NCI-H2171 treated with DMSO at 0.1 percent for 48 hours (cell line): ENCODE data around the gene UBE2QL1.
"Not testable (repeated sequence)": the region's sequence is repeated elsewhere in the genome, so short reads cannot be mapped to it uniquely, and the experiment has no call there.

Experiments
- DNase-seq: peaks from one replicate; lab custom pipeline; 2025; lab: John Stamatoyannopoulos, UW

UBE2QL1 gene

GRCh38 chr5:6497262-6497661, 48.6 kb downstream of the UBE2QL1 start:
- no peak for DNase-seq

- DNase-seq, result no peak
Measured at GRCh38 chr5:6498968-6499367, 50.3 kb downstream of the UBE2QL1 start.

GRCh38 chr5:6501701-6502100, 53.0 kb downstream of the UBE2QL1 start:
- no peak for DNase-seq

DNA sequence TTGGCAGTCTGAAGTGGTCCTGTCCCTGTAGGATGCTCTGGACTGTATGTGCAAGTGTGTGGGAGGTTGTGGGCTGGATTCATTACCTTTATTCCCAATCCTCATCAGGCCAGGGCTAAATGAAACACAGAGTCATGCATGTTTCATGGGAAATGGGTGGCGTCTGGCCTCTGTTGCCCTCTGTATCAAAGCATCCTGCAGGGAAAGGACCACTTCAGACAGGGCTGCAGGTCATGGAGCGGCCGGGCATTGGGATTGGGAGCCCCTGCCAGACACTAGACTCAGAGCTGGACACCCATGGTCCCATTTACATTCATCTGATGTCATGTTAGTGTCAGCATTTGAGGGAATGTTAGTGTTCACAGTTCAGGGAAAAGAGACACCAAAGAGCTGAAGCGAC, 53.8 kb downstream of the UBE2QL1 start:
- no peak for DNase-seq

DNA sequence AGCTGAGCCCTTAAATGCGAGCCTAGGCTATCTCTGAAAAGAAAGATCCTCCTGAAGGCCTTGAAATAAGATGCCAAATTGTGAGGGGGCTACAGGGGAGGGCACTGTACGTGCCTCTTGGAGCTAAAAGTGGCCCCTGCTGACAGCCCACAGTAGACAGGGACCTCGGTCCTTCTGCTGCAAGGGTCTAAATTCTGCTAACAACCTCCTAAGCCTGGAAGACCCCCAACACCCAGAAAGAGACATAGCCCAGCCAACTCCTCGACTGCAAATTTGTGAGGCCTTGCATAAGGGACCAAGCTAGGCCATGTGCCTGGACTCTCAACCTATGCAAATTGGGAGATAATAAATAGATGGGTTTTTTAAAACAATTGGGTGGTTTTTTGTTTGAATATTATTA, 54.7 kb downstream of the UBE2QL1 start:
- no peak for DNase-seq

GRCh38 chr5:6504677-6505415, 56.2 kb downstream of the UBE2QL1 start:
- no peak for DNase-seq

GRCh38 chr5:6505416-6505755, 56.7 kb downstream of the UBE2QL1 start:
- no peak for DNase-seq

DNA sequence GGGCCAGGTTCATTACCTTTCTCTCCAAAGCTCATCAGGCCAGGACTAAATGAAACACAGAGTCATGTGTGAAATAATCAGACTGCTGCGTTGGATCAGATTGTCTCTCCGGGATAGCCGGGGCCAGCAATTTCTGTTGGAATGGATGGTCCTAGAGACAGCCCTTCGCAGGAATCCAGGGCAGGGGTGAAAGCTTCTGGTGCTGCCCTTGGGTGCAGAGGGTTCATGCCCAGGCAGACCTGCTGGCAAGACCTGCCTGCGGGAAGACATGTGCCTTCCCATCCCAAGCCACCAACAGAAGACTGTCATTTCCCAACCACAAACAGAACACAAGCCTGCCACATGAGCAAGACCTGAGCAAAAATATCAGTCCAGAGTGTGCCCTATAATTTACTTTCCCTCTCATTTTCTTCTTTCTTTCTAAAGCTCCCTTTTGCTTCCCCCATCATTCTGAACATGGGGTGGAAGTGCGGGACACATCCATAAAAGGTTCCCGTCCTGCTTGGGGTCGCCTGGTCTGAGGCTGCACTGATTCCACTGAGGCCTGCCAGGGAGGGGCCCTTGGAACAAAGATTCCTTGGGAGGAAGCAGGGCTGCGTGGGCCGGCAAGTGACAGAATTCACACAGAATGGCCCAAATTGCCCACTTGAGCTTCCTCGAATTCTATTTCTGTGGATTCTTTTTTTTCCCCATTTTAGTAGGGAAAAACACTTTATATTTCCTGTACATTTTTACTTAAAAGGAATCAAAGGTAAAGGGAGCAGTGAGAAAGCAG, 57.3 kb downstream of the UBE2QL1 start:
- DNase-seq, result no peak

DNA sequence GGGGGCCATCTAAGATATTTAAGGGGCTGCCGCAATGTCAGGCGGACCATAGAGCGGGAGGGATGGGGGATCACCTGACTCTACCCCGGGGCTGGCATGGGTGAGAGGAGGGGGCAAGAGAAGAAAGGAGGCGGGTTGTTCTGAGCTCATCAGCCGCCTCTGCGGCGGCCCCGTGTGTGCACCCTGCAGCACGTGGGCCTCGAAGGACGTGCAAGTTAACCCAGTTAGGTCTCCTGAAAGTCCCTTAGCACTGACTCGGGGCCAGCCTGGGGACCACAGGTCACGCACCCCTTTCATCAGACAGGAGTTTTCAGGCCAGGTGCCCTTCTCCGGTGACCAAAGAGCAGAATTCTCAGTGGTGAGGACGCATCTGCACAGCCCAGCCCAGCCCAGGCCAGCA, 58.0 kb downstream of the UBE2QL1 start:
- no peak for DNase-seq

DNA sequence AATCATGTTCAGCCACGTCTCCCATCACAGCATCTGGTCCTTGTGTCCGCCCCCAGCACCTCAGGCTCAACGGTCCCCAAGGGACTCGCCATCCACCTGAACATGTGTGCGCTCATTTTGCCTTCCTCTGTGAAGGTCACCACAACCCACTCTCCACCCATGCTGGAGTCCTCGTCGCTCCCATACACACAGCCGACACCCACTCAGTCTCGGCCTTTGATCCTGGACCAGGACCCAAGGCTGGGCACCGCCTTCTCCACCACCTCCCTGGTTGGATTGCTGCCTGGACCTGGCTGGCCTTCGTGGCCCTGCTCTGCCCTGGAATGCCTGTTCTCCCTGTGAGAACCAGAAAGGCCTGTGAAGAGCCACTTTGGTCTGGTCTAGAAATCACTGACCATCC, 60.3 kb downstream of the UBE2QL1 start:
- no peak for DNase-seq

DNA sequence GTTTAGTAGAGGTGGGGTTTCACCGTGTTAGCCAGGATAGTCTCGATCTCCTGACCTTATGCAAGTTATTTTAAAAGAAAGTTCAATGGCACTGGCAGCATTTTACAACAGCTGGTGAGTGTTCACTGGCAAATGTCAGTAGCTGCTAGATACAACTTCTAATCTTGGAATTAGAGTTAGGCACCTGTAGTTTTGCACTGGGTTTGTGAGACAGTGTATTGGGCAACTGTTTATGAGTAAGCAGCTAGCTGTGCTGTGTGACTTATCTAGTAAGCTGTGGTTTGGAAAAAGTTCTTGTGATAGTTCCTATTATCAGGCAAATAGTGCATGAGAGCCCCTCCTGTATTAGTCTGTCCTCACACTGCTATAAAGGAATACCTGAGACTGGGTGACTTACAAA, 61.5 kb downstream of the UBE2QL1 start:
- DNase-seq, result no peak

GRCh38 chr5:6510973-6511372, 62.3 kb downstream of the UBE2QL1 start:
- no peak for DNase-seq

DNA sequence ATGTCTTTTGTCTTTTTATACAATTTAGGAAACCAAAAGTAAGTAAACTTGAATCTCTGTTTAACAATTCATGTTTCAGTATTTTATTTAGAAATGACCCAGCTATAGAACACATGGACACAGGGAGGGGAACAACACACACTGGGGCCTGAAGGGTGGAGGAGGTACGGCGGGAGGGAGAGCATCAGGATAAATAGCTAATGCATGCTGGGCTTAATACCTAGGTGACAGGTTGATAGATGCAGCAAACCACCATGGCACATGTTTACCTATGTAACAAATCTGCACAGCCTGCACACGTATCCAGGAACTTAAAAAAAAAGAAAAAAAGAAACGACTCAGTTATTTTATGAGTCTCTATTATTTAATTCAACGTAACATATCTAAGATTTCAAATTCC, 67.2 kb downstream of the UBE2QL1 start:
- DNase-seq, result not testable (repeated sequence)

DNA sequence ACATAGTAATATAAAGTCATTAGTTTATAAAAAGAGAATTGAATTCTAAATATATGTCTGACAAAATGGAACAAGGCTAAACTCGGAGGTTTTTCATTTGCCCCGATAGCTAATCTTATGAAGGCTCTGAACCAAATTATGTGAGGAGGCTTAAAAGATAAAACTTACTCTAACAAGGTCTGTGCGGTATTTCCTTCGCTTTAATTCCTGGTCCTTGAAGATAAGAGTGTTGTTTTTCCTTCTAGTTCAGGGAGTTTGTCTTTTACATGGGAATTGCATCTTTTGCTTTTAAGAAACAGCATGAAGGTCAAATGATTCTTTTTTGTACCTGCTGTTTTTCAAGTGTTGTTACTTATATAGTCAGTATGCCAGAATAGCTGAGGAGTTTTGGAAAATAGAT, 68.2 kb downstream of the UBE2QL1 start:
- DNase-seq, result no peak

DNA sequence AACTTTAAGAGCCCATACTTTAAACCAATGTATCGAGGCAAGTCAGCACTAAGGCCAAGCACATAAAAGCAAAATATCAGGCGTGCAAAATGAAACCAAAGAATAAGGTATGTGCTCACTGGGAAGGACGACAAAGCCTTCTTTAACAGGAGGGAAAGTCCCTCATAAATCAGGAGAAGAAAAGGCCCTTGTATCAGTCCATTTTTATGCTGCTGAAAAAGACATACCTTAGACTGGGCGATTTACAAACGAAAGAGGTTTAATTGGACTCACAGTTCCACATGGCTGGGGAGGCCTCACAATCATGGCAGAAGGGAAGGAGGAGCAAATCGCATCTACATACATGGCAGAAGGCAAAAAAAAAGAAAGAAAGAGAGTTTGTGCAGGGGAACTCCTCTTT, 68.9 kb downstream of the UBE2QL1 start:
- DNase-seq, result no peak

DNA sequence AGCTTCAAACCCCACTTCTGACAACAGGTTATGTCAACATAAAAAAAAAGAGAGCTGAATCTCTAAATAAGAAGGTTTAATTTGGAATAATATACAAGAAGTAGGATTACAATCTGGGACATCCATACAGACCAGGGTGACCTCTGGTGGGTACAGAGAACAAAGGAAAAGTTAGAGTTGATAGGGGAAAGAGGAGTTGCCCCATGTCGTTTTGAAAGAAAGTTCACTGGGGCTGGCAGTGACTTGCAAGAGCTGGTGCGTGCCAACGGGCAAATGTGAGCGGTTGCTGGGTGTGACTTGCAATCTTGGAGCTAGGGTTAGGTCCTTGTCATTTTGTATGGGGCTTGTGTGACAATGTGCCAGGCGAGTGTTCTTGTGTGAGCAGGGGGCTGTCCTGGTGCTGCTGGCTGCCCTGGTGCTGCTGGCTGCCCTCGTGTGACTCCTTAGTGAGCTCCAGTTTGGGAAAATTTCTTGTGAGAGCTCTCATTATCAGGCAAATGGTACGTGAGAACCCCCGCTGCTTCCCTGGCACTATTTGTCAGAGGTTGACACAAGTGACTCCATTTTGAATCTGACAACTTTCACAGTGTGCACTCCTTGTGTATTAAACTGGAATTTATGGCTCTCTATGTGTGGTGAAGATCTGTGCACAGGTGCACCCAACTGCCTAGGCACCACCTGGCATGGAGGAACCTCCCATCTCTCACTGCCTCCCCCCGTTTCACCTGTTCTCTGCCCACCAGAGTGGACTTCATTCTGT, 69.8 kb downstream of the UBE2QL1 start:
- DNase-seq, result no peak

DNA sequence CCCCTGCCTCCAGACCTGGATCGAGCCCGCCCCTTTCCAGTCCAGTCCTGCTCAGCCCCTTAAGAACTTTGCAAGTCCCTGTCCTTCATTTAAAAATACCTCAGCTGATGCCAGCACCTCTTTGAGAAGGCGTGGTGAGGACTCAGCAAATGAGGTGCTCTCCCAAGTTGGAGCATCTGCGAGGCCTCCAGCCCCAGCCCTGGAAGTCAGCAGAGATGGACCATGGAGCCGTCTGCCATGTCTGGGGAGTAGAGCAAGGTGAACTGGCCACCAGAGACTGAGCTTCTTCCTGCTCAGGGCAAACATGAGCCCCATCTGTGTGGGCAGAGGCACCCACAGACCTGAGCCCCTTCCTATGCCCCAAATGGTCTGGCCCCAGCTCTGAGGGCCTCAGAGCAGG, 71.5 kb downstream of the UBE2QL1 start:
- DNase-seq, result no peak

DNA sequence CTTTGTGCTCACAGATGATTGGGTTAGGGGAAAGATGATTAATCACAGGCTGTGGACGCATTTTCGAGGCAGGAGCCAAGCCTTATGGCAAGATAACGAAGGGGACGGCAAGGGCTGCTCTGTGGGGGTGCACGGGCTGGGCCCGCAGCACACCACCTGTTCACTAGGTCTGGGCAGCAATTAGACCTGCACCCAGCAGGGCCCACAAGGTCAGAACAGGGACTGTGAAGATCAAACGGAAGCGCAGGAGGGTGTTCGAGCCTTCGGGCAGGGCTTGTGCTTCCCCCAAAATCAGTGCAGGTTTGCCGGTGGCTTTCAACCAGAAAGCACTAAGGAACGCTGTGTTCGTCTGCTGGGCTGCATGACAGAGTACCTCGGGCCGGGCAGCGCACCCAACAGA, 73.7 kb downstream of the UBE2QL1 start:
- DNase-seq, result no peak

DNA sequence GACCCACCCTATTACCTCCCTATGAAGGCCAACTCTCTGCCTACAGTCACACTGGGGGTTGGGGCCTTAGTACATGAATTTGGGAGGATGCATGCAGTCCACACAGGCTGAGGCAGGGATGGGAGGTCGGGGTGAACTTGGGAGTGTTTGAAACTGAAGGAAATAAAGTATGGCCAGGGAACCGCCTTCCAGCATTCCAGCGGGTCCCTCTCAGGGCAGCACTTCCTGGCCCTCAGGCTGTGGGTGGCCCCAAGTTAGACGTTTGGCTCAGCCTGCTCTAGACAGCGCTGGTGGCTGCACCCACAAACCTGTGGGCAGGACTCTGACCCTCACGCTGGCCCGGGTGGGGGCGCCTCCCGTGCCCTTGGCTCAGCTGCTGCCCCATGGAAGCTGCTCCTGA, 74.3 kb downstream of the UBE2QL1 start:
- no peak for DNase-seq

DNA sequence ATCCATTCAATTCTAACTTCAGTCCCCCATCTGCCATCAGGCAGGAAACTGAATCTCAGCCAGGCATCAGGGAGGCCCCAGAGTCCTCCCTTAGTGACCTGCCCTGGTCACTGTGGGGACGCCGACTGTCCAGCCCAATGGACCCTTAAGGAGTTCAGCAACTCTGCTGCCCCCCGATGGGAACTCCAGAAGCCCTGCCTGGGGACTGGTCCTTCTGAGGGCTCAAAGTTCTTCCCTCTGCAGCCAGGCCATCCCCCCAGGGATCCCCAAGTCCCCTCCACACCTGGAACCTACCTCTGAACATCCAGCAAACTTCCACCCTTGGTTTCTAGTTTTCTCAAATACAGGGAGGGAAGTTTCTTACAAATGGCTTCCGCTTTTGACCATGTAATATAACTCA, 76.8 kb downstream of the UBE2QL1 start:
- no peak for DNase-seq

GRCh38 chr5:6525910-6526309, 77.3 kb downstream of the UBE2QL1 start:
- no peak for DNase-seq

DNA sequence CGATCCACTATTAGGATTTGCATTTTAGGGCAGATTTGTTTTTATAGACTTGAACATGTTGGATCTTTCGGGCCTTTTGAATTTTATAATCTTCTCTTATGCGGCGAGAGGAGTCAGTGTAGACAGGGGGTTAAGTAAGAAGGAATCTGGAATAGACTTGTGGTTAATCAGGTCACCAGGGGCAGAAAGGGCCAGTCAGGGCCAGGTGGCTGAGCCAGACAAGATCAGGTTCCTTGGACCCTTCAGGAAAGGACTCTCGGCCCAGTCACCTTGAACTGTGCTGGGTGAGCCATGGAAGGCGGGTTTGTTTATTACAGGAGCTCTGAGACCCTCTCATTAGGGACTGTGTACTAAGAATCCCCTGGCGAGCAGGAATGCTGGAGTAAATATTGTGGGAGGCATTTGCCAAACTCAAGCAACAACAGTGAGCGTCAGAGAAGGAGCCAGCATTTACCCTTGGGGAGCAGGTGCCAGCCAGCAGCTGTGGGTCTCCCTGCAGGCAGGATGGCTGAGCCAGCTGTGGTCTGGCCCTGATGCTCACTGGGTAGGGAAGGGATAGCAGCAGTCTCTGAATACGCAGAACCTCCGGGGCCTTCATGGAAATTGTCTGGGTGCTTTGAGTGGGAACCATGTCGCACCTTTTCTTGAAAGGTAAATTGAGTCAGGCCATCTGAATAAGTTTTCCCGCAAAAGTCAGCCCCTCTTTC, 79.2 kb downstream of the UBE2QL1 start:
- DNase-seq, result no peak
